OCI-LY7 (cell line): ENCODE results near the gene MPC2.

Experiments used
- EZH2phosphoT487 ChIP-seq: fragments of 200-600 bp; sonication (generic); IDR thresholded peaks from 2 replicates; pipeline ENCODE4 v1.6.1; 2018; ENCODE audit warnings: low read depth, borderline replicate concordance, mild to moderate bottlenecking, mixed run types, antibody characterized with exemption, low read length, moderate library complexity, mixed read lengths
- TF ChIP-seq, protein P1 (sequence below): fragments of 200-600 bp; sonication (generic); conservative IDR thresholded peaks from 2 replicates; pipeline ENCODE4 v1.5.1; 2014; ENCODE audit warnings: mild to moderate bottlenecking, antibody characterized with exemption, low read length, moderate library complexity, mixed read lengths

DNA sequence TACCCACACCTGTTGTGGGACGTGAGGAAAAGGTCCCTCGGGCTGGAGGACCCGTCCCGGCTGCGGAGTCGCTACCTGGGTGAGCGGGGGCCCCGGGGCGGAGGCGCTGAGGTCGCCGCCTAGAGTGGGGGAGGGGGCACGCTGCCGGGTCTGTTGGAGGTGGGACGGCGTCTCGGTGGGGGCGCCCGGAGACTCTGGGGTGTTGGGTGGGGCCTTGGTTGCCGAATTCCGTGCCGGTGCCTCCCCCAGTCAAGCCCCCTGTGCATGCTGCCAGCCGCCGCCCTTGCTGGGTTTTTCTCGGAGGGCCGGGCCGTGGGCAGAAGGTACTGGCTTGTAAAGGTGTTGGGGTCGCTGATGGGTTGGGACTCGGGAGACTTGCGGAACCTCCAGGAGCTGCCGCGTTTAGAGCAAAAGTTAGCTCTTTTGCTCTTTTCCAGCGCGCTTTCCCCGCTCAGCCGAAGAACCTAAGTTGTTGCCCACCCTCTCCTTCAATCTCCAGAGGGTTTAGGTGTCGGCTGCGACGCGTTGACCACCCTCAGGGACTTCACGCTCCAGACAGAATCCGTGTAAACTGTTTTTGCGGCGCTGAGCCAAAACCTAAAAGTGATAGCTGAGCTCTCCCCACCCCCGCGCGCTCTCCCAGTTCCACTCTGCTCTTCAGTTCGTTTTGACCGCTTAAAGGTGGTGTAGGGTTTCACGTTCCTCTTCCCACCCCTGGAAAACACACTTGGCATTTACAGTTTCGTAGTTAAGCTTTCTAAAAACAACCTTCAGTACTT, at the start of gene MPC2:
- TF ChIP-seq, protein P1, sequence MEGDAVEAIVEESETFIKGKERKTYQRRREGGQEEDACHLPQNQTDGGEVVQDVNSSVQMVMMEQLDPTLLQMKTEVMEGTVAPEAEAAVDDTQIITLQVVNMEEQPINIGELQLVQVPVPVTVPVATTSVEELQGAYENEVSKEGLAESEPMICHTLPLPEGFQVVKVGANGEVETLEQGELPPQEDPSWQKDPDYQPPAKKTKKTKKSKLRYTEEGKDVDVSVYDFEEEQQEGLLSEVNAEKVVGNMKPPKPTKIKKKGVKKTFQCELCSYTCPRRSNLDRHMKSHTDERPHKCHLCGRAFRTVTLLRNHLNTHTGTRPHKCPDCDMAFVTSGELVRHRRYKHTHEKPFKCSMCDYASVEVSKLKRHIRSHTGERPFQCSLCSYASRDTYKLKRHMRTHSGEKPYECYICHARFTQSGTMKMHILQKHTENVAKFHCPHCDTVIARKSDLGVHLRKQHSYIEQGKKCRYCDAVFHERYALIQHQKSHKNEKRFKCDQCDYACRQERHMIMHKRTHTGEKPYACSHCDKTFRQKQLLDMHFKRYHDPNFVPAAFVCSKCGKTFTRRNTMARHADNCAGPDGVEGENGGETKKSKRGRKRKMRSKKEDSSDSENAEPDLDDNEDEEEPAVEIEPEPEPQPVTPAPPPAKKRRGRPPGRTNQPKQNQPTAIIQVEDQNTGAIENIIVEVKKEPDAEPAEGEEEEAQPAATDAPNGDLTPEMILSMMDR = no peak
- no peak for TF ChIP-seq EZH2phosphoT487
